ENCODE measurements around the gene IGSF22. TPM values are rescaled to one million over a fixed set of nuclear protein-coding genes. Genes with fewer than 3 reads are reported as not detected.

IGSF22 gene
- total RNA-seq, 1 experiment from 2014 or later, result not detected

- Mint-ChIP-seq H3K4me3 (ENCODE audit: low read depth, unreplicated experiment) (peak overlapping the region; percentile 90), H3K36me3 (ENCODE audit: insufficient read depth, unreplicated experiment) (peaks cover 15% of the 10 kb centered on the region), H3K27me3 (ENCODE audit: unreplicated experiment) (peaks cover 16% of the 10 kb centered on the region), H3K9me3 (ENCODE audit: low read depth, unreplicated experiment) (no peaks in the 10 kb centered on the region), H3K4me1 (ENCODE audit: low read depth, unreplicated experiment) (peaks cover 16% of the 10 kb centered on the region), H3K27ac (ENCODE audit: unreplicated experiment) (no peak overlapping the region)
- intact Hi-C loops (cut with micrococcal nuclease; ENCODE audit: unreplicated experiment), result loop anchor here (10.0 kb wide), 1 partner anchor 87 kb away; the partner anchor contains the start of gene SPTY2D1
- TF ChIP-seq, protein P1, sequence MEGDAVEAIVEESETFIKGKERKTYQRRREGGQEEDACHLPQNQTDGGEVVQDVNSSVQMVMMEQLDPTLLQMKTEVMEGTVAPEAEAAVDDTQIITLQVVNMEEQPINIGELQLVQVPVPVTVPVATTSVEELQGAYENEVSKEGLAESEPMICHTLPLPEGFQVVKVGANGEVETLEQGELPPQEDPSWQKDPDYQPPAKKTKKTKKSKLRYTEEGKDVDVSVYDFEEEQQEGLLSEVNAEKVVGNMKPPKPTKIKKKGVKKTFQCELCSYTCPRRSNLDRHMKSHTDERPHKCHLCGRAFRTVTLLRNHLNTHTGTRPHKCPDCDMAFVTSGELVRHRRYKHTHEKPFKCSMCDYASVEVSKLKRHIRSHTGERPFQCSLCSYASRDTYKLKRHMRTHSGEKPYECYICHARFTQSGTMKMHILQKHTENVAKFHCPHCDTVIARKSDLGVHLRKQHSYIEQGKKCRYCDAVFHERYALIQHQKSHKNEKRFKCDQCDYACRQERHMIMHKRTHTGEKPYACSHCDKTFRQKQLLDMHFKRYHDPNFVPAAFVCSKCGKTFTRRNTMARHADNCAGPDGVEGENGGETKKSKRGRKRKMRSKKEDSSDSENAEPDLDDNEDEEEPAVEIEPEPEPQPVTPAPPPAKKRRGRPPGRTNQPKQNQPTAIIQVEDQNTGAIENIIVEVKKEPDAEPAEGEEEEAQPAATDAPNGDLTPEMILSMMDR (IDR thresholded peaks at IDR 0.05; ENCODE audit: unreplicated experiment), result peak; percentile 0
- CTCF ChIA-PET, result interaction anchor here (0.7 to 2.1 kb wide), 18 partner anchors 9 to 231 kb away, joined by 3 to 16 read pairs (median 4); partner anchors contain the start of genes SPTY2D1, TSG101 and UEVLD
- no TSS peak for BruUV-seq (replicated peaks)
- DNase-seq, result no peak
Observed at GRCh38 chr11:18722293-18722637, 3.7 kb downstream of the IGSF22 start.

DNA sequence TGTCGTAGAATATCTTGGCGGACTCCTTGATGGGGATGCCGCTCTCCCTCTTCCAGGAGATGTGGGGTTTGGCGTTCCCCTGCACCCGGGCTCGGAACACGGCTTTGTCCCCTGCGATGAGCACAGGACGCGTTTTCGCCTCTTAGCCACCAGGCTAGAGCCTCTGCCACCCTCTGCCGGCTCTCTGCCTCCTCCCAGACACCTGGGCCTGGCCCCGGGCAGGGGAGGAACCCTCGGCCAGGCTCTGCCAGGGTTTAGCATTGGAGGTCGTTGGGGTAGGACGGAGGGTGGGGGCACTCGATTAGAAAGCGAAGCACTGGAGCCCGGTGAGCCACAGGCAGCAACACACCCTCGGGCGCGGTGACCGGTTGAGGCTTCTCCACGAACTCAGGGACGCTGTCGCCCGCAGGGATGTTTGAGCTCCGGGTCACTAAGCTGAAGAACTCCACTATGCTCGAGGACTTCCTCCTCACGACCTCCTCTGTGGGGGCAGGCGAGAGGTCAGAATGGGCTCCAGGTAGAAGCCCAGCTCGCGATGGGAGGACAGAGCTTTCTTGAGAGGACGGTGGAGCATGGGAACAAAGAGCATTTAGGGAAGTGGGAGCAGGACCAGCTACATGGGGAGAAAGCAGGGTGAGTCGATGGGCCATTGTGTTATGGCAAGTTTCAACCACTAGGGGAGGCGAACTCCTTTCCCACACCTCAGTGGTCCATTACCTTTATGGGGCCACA is 4.3 kb downstream of the IGSF22 start:
- CTCF ChIA-PET, result interaction anchor here (0.7 to 2.1 kb wide), 18 partner anchors 10 to 231 kb away, joined by 3 to 16 read pairs (median 4); partner anchors contain the start of genes SPTY2D1, TSG101 and UEVLD
- H3K27me3 Mint-ChIP-seq (ENCODE audit: unreplicated experiment), result peaks cover 22% of the 10 kb centered on the region
- H3K4me3 Mint-ChIP-seq (ENCODE audit: low read depth, unreplicated experiment), result peak overlapping the region; percentile 90
- peak overlapping the region; percentile 10 for H3K27ac Mint-ChIP-seq (ENCODE audit: unreplicated experiment)
- DNase-seq, result peak; percentile 76
- TF ChIP-seq, protein P1 (IDR thresholded peaks at IDR 0.05; ENCODE audit: unreplicated experiment), result peak; percentile 75
- intact Hi-C loops (cut with micrococcal nuclease; ENCODE audit: unreplicated experiment), result loop anchor here (10.0 kb wide), 1 partner anchor 87 kb away; the partner anchor contains the start of gene SPTY2D1
- no peaks in the 10 kb centered on the region for H3K9me3 Mint-ChIP-seq (ENCODE audit: low read depth, unreplicated experiment)
- BruUV-seq (replicated peaks), result TSS peak; percentile 34
- H3K4me1 Mint-ChIP-seq (ENCODE audit: low read depth, unreplicated experiment), result peaks cover 16% of the 10 kb centered on the region
- peaks cover 15% of the 10 kb centered on the region for H3K36me3 Mint-ChIP-seq (ENCODE audit: insufficient read depth, unreplicated experiment)

GRCh38 chr11:18720808-18721560 is 5.0 kb downstream of the IGSF22 start:
- H3K9me3 Mint-ChIP-seq (ENCODE audit: low read depth, unreplicated experiment), result no peaks in the 10 kb centered on the region
- peak overlapping the region; percentile 90 for H3K4me3 Mint-ChIP-seq (ENCODE audit: low read depth, unreplicated experiment)
- peak overlapping the region; percentile 10 for H3K27ac Mint-ChIP-seq (ENCODE audit: unreplicated experiment)
- H3K36me3 Mint-ChIP-seq (ENCODE audit: insufficient read depth, unreplicated experiment), result peaks cover 15% of the 10 kb centered on the region
- H3K27me3 Mint-ChIP-seq (ENCODE audit: unreplicated experiment), result peaks cover 29% of the 10 kb centered on the region
- peak; percentile 88 for DNase-seq
- CTCF ChIA-PET, result interaction anchor here (1.0 to 1.4 kb wide), 8 partner anchors 15 to 230 kb away, joined by 3 to 8 read pairs (median 3); partner anchors contain the start of gene SPTY2D1
- TF ChIP-seq, protein P1 (IDR thresholded peaks at IDR 0.05; ENCODE audit: unreplicated experiment), result no peak
- H3K4me1 Mint-ChIP-seq (ENCODE audit: low read depth, unreplicated experiment), result peaks cover 16% of the 10 kb centered on the region
- intact Hi-C loops (cut with micrococcal nuclease; ENCODE audit: unreplicated experiment), result loop anchor here (10.0 kb wide), 1 partner anchor 86 kb away; the partner anchor contains the start of gene SPTY2D1
- BruUV-seq (replicated peaks), result no TSS peak

- TF ChIP-seq, protein P1 (IDR thresholded peaks at IDR 0.05; ENCODE audit: unreplicated experiment), result no peak
- peaks cover 36% of the 10 kb centered on the region for H3K27me3 Mint-ChIP-seq (ENCODE audit: unreplicated experiment)
- peaks cover 16% of the 10 kb centered on the region for H3K4me1 Mint-ChIP-seq (ENCODE audit: low read depth, unreplicated experiment)
- CTCF ChIA-PET, result no interaction called here
- peak overlapping the region; percentile 90 for H3K4me3 Mint-ChIP-seq (ENCODE audit: low read depth, unreplicated experiment)
- no peaks in the 10 kb centered on the region for H3K9me3 Mint-ChIP-seq (ENCODE audit: low read depth, unreplicated experiment)
- no peak for DNase-seq
- H3K36me3 Mint-ChIP-seq (ENCODE audit: insufficient read depth, unreplicated experiment), result peaks cover 15% of the 10 kb centered on the region
- BruUV-seq (replicated peaks), result no TSS peak
- H3K27ac Mint-ChIP-seq (ENCODE audit: unreplicated experiment), result no peak overlapping the region
- intact Hi-C loops (cut with micrococcal nuclease; ENCODE audit: unreplicated experiment), result loop anchor here (10.0 kb wide), 1 partner anchor 85 kb away; the partner anchor contains the start of gene SPTY2D1
Observed at GRCh38 chr11:18720091-18720807, 5.7 kb downstream of the IGSF22 start.
